Measurements from ENCODE around the gene PRSS1. TPM values are rescaled to one million over a fixed set of nuclear protein-coding genes. Genes with fewer than 3 reads are reported as not detected.
"Not testable (repeated sequence)": the region's sequence is repeated elsewhere in the genome, so short reads cannot be mapped to it uniquely, and the experiment has no call there.

The PRSS1 gene
- total RNA-seq, 1 experiment from 2014 or later = not detected

DNA sequence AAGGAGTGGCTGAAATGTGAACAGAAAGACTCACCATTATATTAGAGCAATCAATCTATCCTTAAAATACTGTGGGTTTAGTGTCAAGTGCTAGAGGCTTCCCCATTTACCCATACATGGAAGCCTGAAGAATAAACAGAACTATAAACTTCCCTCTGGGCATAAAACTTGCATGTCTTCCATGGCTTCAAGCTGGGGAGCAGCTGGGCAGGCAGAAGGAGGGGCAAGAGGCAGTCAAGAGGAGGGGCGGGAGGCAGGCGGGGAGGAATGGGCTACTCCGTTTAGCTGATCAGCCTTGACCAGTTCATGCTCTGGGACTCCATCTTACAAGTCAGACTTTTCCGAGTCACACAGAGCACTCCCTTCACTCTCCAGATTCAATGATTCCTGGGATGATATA, 3.5 kb upstream of the PRSS1 start:
- no peak for DNase-seq (ENCODE audit: unreplicated experiment)
- Mint-ChIP-seq H3K27ac (ENCODE audit: low read depth, unreplicated experiment) (no peak overlapping the region), H3K9me3 (ENCODE audit: unreplicated experiment) (no peaks in the 10 kb centered on the region), H3K27me3 (ENCODE audit: insufficient read depth, unreplicated experiment) (peaks cover 72% of the 10 kb centered on the region), H3K4me3 (ENCODE audit: unreplicated experiment) (no peak overlapping the region), H3K4me1 (ENCODE audit: insufficient read depth, unreplicated experiment) (no peaks in the 10 kb centered on the region), H3K36me3 (ENCODE audit: insufficient read depth, unreplicated experiment) (no peaks in the 10 kb centered on the region)
- TF ChIP-seq, protein P1, sequence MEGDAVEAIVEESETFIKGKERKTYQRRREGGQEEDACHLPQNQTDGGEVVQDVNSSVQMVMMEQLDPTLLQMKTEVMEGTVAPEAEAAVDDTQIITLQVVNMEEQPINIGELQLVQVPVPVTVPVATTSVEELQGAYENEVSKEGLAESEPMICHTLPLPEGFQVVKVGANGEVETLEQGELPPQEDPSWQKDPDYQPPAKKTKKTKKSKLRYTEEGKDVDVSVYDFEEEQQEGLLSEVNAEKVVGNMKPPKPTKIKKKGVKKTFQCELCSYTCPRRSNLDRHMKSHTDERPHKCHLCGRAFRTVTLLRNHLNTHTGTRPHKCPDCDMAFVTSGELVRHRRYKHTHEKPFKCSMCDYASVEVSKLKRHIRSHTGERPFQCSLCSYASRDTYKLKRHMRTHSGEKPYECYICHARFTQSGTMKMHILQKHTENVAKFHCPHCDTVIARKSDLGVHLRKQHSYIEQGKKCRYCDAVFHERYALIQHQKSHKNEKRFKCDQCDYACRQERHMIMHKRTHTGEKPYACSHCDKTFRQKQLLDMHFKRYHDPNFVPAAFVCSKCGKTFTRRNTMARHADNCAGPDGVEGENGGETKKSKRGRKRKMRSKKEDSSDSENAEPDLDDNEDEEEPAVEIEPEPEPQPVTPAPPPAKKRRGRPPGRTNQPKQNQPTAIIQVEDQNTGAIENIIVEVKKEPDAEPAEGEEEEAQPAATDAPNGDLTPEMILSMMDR (IDR thresholded peaks at IDR 0.05; ENCODE audit: unreplicated experiment) = no peak
- ChIA-PET POLR2A (no interaction called here), CTCF (interaction anchor here (1.0 to 1.3 kb wide), 2 partner anchors 38 to 211 kb away, joined by 3 read pairs; no protein-coding TSS in a partner anchor)
- intact Hi-C loops (cut with micrococcal nuclease) = no loop called here
- no TSS peak for BruUV-seq (replicated peaks)

DNA sequence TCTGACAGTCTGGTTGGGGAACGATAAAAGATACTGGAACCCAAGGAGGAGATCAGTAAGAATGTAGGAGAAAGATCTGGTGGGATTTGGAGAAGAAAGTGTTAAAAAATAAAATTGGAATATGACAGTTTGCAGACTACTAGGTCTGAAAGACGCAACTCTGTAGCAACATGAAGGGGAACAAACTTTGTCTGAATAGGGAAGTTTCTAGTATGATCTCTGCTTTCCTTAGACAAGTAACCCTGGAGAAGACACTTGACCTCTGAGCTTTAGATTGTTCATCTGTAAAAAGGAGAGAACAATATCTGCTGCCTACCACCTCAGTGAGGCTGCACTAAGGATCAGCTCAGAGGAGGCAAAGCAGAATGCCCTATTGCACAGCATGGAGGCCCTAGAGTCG, 3.0 kb upstream of the PRSS1 start:
- intact Hi-C loops (cut with micrococcal nuclease) = no loop called here
- Mint-ChIP-seq H3K4me3 (ENCODE audit: unreplicated experiment) (no peak overlapping the region), H3K36me3 (ENCODE audit: insufficient read depth, unreplicated experiment) (no peaks in the 10 kb centered on the region), H3K4me1 (ENCODE audit: insufficient read depth, unreplicated experiment) (no peaks in the 10 kb centered on the region), H3K9me3 (ENCODE audit: unreplicated experiment) (no peaks in the 10 kb centered on the region), H3K27ac (ENCODE audit: low read depth, unreplicated experiment) (no peak overlapping the region), H3K27me3 (ENCODE audit: insufficient read depth, unreplicated experiment) (peaks cover 72% of the 10 kb centered on the region)
- ChIA-PET POLR2A (interaction anchor here (0.6 kb wide), 1 partner anchor 98 kb away, joined by 3 read pairs; no protein-coding TSS in a partner anchor), CTCF (interaction anchor here (1.0 kb wide), 1 partner anchor 37 kb away, joined by 3 read pairs; no protein-coding TSS in a partner anchor)
- TF ChIP-seq, protein P1 (IDR thresholded peaks at IDR 0.05; ENCODE audit: unreplicated experiment) = no peak
- DNase-seq (ENCODE audit: unreplicated experiment) = no peak
- no TSS peak for BruUV-seq (replicated peaks)

GRCh38 chr7:142748410-142748809, 862 bp upstream of the PRSS1 start:
- peaks cover 59% of the 10 kb centered on the region for H3K27me3 Mint-ChIP-seq (ENCODE audit: insufficient read depth, unreplicated experiment)
- intact Hi-C loops (cut with micrococcal nuclease); H3K4me3 Mint-ChIP-seq (ENCODE audit: unreplicated experiment); H3K9me3 Mint-ChIP-seq (ENCODE audit: unreplicated experiment); H3K27ac Mint-ChIP-seq (ENCODE audit: low read depth, unreplicated experiment); DNase-seq (ENCODE audit: unreplicated experiment); POLR2A ChIA-PET; BruUV-seq (replicated peaks); H3K4me1 Mint-ChIP-seq (ENCODE audit: insufficient read depth, unreplicated experiment); H3K36me3 Mint-ChIP-seq (ENCODE audit: insufficient read depth, unreplicated experiment): not testable (repeated sequence)
- CTCF ChIA-PET = interaction anchor here (0.7 to 1.2 kb wide), 4 partner anchors 25 to 59 kb away, joined by 3 to 4 read pairs (median 3); no protein-coding TSS in a partner anchor

GRCh38 chr7:142750321-142750938, 1.2 kb downstream of the PRSS1 start:
- ChIA-PET POLR2A (no interaction called here), CTCF (interaction anchor here (0.8 to 1.5 kb wide), 3 partner anchors 33 to 61 kb away, joined by 3 to 10 read pairs (median 5); no protein-coding TSS in a partner anchor)
- Mint-ChIP-seq H3K4me1 (ENCODE audit: insufficient read depth, unreplicated experiment) (peaks cover 6% of the 10 kb centered on the region), H3K9me3 (ENCODE audit: unreplicated experiment) (no peaks in the 10 kb centered on the region), H3K27me3 (ENCODE audit: insufficient read depth, unreplicated experiment) (peaks cover 54% of the 10 kb centered on the region), H3K27ac (ENCODE audit: low read depth, unreplicated experiment) (no peak overlapping the region), H3K36me3 (ENCODE audit: insufficient read depth, unreplicated experiment) (no peaks in the 10 kb centered on the region), H3K4me3 (ENCODE audit: unreplicated experiment) (no peak overlapping the region)
- no peak for DNase-seq (ENCODE audit: unreplicated experiment)
- no TSS peak for BruUV-seq (replicated peaks)
- intact Hi-C loops (cut with micrococcal nuclease) = no loop called here
- TF ChIP-seq, protein P1 (IDR thresholded peaks at IDR 0.05; ENCODE audit: unreplicated experiment) = no peak

DNA sequence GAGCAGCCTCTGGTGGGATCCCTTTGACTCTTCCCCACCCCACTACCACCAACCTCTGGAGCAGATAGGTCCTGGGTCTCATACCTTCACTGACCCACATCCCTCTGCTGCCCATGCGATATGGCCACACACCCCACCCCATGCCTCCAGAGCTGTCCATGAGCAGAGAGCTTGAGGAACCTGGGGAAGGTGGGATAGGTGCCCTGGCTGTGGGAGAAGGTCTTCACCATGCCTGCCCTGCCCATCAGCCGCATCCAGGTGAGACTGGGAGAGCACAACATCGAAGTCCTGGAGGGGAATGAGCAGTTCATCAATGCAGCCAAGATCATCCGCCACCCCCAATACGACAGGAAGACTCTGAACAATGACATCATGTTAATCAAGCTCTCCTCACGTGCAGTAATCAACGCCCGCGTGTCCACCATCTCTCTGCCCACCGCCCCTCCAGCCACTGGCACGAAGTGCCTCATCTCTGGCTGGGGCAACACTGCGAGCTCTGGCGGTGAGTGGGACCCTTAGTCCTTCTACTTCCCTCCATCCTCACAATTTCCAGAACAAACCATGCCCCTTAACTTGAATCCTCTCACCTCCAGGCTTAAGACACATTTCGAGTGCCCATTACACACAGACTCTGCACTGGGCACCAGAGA, 2.4 kb downstream of the PRSS1 start:
- H3K9me3 Mint-ChIP-seq (ENCODE audit: unreplicated experiment); DNase-seq (ENCODE audit: unreplicated experiment); H3K36me3 Mint-ChIP-seq (ENCODE audit: insufficient read depth, unreplicated experiment); intact Hi-C loops (cut with micrococcal nuclease); H3K4me1 Mint-ChIP-seq (ENCODE audit: insufficient read depth, unreplicated experiment); BruUV-seq (replicated peaks); H3K4me3 Mint-ChIP-seq (ENCODE audit: unreplicated experiment); H3K27ac Mint-ChIP-seq (ENCODE audit: low read depth, unreplicated experiment): not testable (repeated sequence)
- CTCF ChIA-PET = interaction anchor here (0.6 to 1.1 kb wide), 3 partner anchors 59 to 217 kb away, joined by 4 read pairs; no protein-coding TSS in a partner anchor
- peaks cover 43% of the 10 kb centered on the region for H3K27me3 Mint-ChIP-seq (ENCODE audit: insufficient read depth, unreplicated experiment)
- POLR2A ChIA-PET = interaction anchor here (0.6 kb wide), 1 partner anchor 79 kb away, joined by 8 read pairs; no protein-coding TSS in a partner anchor
